Glomerular visceral epithelial cell (primary cell): ENCODE results near the gene SCN3B.

ENCODE experiments used
- DNase-seq: peaks from one replicate; pipeline ENCODE4 v3.0.0-alpha.2; 2016; ENCODE audit errors: extremely low spot score

SCN3B gene

DNA sequence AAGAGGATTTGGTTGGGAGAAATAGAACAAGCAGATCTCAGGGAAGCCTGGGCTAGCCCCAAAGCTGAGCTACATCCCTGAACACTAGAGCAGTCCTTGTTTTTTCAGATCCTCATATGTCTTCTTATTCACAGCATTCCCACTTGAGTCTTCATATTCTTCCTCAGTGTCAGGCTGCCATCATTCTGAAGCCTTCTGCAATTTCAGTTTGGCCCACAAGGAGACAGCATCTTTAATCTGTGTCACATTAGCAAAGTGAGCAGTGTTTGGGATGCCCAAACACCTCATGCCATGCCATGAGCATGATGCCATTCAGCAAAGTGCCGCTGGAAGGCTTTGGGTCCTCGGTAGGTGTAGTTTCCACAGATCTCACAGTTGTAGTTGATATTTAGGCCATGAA lies 56.6 kb downstream of the SCN3B start:
- DNase-seq: no peak

DNA sequence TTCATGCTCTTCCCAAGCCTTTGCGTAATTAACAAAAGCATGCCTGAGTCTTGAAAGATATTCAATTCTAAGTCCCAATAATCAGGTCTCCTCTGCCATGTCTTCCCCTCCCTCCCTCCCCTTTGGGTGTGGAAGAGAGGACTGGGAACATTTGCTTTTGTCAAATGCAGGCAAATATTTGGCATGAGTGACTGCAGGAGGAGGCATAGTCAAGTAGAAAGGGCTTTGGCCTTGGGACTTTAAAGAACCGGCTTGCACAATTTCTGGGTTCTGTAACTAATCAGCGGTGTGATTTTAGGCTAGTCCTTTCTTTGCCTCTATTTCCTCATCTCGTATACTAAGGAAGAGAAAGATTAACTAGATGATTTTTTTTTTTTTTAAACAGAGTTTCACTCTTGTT lies 59.5 kb downstream of the SCN3B start:
- no peak for DNase-seq

DNA sequence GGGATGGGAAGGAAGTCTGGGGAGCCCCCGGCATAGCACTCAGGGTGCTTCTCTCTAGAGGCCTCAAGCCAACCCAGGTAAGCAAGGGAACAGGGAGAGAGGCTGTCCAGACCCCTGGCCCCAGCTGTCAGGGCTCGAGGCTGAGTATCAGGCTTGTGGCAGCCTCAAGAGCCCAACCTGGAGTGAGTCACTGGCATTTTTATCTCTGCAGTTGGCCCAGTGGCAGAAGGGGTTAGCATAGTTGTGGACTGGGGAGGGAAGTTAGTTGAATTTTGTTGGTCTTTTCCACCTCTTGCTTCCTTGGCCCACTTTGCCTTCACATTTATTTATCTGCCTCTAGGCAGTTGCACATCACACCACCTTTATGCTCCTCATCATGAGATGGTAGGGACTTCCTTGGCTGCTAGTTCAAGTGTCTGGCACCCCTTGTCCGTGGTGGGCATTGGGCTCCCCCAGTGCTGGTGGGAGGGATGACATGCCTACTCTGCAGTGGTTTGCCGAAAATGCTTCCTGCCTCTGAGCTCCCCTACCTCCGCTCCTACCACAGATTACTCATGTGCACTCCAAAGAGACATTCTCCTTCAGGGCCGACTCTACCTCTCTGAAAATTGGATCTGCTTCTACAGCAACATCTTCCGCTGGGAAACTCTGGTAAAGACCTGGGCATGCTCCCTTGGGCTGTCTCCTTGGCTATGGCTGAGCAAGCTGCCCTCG lies 60.1 kb downstream of the SCN3B start:
- DNase-seq: no peak

DNA sequence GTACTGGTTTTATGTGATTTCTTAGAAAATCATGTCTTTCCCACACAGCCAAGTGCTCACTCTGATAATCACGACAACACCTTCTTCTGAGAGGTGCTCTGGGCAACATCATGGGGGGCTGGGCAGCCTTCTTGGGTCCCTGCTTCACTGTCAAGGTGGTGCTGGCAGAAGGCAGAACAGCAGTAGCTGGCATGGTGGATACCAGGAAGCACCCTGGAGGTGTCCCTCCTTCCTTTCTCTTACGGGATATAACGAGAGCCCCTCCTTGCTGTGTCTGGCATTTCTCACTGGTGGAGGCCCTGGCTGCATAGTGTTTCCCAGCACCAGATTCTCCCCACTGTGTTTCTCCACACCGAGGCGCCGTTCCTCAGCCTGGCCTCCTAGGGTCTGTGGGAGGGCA lies 60.9 kb downstream of the SCN3B start:
- DNase-seq: no peak

DNA sequence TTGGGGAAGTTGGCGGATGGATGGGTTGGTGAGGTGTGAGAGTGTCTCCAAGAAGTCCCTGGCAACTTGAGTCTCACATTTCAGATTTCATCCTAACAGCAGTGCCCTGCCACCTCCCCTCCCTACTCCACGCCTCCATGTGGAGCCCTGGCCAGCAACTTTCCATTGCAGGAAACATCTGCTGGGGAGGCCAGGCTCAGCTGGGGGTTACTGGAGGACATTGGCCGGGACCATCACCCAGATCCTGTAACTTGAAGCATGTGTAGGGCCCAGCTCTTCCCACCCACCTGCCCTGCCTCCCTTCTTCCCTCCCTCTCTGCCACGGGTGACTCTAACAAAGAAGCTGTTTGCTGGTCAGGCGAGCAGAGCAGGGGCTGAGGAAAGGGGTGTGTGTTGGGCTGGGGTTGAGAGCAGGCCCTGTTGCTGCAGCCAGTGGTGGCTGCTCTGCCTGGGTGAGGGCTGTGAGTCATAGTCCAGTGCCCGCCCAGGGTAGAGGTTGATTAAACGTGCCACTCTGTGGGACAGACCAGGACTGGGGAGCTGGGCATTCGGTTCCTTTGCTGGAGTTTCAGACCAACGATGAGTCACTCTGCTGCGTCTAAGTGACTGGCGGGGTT lies 64.0 kb downstream of the SCN3B start:
- peak; percentile 46 for DNase-seq

DNA sequence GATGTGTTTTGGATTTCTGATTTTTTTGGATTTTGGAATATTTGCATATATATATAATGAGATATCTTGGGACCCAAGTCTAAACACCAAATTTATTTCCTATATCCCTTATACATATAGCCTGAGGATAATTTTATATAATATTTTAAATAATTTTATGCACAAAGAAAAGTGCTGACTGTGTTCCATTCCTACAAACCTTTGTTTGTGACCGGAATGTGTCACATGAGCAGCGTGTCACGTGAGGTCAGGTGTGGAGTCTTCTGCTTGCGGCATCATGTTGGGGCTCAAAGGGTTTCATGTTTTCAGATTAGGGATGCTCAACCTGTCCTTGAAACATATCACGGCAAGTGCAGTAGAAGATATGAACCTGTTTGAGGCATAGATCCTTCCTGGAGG lies 65.6 kb downstream of the SCN3B start:
- no peak for DNase-seq

DNA sequence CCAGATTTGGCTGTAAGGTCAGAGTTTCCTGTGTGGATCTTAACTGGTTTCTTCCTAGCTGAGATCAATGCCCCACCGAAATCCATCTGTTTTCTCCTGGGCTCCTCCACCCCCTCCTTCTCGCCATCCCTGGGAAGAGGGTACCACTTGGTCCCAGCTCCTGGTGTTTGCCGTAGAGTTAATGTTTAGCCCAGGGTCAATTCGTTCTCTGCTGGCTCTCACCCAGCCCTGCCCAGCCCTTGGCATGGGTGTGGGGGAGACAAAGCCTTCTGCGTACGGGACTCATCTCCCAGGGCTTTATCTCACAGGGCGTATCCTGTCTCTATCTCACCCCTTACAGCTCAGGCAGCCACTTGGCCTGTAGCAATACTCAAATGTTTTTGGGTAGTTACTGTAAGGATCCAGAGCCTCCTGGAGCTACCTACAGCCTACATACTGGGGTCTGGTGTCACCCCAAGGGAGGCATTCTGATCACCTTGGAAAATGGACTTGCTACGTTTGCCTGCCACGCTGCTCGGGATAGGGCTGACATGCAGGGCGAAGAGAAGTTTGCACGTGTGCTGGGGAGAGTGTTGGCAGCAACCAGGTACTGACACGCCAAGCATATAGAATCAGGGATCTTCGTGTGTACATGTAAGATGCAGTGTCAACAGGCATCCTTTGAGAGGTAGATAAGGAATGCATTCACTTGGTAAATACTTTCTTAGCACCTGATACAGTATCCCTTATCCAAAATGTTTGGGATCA lies 66.1 kb downstream of the SCN3B start:
- DNase-seq: no peak

DNA sequence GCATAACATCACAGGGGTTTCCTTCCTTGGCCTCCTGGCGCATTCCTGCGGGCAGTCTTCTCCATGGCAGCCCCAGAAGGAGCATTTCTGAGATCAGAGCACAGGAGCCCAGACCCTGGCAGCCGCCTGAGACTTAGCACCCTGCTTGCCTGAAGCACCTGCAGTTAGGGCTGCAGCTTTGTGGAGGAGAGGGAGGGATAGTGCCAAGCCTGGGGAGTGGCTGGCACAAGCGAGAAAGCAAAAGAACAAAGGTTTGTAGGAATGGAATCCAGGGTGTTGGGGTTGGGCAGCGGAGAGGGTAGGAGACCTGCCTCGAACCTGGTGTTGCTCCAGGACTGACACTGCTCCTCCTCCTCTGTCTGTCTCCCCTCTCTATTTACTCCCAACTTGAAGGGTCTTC lies 66.9 kb downstream of the SCN3B start:
- no peak for DNase-seq

DNA sequence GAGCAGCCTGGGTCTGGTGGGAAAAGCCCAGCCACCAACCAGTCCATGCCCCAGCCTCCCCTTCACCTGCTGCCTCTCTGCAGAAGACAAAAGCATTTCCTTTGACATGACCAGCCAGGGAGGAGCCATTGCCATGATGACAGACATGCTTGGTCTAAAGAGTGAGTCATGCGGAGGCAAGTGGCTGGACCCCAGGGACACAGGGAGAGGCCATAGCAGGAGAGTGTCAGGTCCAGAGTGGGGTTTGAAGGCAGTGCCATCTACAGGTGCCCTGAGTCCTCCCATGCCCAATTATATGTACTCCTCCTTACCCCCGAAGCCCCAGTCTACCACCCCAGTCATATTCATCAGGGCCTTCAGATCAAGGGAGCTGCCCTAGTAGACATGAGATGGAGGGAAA lies 67.4 kb downstream of the SCN3B start:
- no peak for DNase-seq

DNA sequence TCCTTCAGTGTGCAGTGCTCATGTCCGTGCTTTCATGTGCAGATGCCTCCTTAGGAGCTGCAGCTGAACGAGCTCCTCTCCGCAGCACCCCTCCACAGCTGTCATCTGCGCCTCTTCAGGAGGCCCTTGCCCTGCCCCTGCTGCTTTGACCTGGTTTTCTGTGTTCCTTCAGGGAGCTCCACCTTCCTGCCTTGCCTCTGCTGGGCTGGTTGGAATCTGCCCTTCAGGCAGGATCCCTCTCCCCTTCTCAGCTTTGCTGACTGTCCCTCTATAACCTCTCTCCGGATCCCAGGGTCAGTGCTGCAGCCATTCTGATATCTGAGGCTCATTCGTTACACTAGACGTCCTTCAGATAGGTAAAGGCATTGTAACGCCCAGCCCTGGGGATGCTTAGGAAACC lies 67.9 kb downstream of the SCN3B start:
- DNase-seq: no peak

DNA sequence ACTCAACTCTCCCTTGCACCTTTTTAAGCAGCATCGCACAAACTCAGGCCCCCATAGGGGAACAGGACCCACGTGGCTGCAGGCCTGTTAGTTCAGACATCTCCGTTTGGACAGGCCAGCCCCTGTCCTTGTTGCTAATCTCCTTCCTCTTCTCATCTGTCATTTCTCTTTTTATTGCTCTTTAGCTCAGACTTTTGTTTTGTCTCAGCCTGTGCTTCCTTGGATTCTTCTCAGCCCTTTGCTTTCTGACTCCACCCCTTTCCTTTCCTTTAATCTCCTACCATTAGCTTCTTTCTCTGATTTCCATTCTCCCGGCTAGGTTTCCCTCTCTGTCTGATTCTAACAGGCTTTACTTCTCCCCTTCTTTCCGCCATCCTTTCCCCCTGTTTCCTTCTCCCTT lies 68.7 kb downstream of the SCN3B start:
- DNase-seq: no peak

DNA sequence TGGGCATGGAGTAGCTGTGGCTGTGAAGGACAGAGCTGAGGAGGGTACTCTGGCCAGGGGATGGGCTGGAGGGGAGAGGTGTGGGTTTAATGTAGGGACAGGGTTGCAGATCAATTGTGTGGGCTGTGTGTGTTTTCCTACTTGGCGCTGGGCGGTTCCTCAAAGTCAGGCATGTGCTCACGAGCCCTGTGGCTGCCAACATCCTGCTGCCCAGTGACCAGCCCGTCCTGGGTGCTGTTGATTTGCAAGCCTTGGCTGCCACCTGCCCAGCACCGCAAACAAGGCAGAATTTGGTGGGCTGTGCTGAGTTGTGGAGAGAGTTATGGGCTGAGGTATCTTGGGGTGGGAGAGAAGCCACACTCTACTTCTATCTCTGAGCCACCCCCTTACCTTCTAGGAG lies 69.2 kb downstream of the SCN3B start:
- no peak for DNase-seq

DNA sequence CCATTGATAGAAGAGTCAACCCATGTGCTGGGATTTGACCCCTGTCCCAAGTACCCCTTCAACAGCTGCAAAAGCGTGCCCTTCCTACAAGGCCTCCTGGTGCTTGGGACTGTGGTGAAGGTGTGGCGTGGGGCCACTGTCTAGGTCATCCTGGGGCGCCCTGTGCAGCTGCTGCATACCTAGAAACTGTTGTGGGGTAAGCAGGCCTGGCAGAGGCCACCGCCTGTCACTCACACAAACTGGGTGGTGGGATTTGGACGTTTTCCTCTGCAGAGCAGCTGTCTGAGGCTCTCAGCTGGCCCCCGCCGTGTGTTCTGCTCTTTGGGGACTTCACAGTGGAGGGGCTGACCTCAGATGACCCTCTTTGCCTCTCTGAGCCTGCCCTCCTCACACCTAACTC lies 69.7 kb downstream of the SCN3B start:
- DNase-seq: no peak

DNA sequence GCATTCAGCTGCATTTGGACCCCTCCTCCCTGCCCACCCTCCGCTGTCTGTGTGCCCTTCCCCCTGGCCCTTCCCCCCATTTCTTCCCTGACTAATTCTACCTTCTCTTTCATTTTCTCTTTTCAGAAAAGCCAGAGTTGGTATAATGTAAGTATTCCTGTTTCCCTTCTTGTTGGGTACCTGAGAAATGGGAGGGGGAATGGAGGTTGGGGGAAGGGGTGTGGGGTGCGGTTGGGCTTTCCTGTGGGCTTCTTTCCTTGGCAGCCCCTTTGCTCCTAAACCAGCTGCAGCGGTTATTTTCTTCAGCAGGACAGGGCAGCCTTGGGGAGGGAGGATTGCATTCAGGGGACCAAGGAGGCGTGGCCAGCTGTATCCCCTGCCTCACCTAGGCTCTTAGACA lies 70.2 kb downstream of the SCN3B start:
- no peak for DNase-seq

DNA sequence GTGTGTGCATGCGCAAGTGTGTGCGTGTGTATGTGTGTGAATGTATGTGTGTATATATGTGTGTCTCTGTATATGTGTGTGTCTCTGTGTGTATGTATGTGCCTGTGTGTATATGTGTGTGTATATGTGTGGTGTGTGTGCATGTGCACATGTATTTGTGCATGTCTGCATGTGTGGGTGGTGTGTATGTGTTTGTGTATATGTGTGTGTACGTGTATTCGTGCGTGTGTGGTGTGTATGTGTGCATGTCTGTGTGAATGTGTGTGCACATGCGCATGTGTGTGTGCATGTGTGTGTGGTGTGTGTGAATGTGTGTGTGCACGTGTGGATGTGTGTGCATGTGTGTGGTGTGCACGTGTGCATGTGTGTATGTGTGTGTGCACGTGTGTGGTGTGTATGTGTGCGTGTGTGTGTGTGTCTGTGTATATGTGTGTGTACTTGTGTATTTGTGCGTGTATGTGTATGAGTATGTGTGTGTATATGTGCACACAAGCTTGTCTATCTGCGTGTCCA lies 71.4 kb downstream of the SCN3B start:
- DNase-seq: no peak

DNA sequence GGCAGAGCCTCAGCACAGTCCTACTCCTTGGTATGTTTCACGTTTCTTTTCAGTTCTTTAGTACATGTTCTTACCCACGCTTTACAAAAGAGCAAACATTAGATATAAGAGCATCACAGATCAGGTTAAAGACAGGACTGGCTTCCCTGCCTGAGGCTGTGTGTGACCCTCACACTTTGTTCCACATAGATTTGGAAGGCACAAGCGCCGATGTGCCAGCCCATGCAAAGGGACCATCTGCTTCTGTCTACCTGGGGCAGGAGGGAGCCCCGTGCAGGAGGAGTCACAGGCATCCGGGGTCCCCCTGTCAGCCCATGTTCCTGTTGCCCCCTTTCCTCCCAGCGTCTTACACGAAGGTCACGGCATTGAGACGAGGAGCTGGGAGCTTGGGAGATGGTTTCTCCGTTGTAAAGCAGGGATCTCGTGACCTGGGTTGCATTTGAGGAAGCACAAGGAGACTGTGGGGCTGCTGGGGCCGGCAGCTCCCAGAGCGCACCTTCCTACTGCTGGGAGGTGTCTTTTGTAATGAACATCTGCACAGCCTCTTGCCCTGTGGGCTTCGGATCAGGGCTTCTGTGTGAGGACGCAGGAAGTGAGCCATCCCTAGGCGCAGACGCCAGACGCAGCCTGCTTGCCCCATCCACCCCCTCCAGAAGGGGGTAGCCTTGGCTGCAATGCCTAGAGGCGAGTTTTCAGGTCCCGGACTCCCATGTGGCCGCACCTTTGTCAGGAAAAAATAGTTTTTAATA lies 72.6 kb downstream of the SCN3B start:
- no peak for DNase-seq

DNA sequence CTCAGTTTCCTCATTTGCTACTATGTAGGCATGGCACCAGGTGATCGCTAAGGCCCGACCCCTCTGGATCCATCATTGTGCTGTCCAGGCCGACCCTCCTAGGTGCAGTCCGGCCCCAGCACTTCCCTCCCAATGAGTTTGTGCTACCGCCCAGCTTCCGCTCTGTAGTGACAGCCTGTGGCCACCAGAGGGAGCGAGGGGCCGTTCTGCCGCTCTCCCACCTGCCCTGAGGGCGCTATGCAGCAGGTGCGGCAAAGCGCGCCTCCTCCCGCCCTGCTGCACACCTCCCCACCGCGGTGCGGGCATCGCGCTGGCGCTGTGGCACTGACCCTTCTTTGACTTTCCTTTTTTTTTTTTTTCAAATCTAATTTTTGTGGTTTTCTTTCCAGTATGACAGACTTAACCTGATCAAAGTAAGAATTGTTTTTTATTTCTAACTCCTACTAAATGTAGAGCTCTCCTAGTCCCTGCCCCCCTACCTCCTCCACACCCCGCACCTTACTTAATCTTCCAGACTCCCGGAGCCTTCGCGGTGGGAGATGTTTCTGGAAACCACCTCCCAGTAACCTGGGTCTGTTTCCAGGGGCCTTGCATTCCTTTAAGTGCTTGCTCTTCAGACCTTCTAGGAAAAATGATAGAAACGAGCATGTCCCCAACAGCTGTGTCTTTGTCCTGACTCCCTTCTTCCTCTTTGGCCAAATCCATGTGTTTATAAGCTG lies 73.7 kb downstream of the SCN3B start:
- DNase-seq: peak; percentile 38

DNA sequence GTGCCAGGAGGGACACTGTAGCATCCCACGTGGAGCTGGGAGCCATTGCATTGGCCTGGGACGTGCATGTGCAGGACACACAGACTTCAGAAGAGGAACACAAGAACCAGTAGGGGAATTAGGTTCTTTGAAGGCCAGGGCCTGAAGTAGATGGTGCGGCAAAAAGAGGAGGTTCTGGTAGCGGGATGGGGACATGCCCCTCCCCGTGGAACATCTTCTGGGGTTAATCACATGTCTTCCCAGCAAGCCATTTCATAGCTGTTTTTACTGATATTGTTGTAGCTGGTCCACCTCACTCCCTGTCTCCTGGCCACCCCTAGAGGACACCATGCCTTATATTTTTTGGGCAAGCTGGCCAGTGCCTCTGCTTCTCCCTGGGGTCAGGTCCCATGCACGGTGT lies 74.3 kb downstream of the SCN3B start:
- no peak for DNase-seq

DNA sequence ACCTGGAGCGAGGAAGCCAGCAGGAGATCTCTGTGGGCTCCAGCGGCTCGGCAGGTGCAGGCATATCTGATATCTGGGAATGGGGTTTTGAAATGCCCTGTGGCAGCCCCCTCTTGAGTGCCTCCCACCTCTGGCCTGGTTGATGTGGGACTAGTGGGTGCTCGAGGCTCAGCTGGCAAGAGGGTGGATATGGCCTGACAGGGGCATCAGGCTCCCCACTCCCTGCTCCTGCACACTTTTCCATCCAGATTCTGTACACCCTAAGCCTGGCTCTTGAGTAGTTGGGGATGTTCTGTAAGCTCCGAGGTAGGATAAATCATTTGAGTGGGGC lies 75.0 kb downstream of the SCN3B start:
- DNase-seq: no peak
